ENCODE measurements around the gene LIG1. TPM values are rescaled to one million over a fixed set of nuclear protein-coding genes. Genes with fewer than 3 reads are reported as not detected.

Gene LIG1
- total and polyA plus RNA-seq, 2 of the 13 experiments (the other 11 are each of a cell fraction or from before 2014, with no cell fraction given): 20.1 to 64.4 TPM

DNA sequence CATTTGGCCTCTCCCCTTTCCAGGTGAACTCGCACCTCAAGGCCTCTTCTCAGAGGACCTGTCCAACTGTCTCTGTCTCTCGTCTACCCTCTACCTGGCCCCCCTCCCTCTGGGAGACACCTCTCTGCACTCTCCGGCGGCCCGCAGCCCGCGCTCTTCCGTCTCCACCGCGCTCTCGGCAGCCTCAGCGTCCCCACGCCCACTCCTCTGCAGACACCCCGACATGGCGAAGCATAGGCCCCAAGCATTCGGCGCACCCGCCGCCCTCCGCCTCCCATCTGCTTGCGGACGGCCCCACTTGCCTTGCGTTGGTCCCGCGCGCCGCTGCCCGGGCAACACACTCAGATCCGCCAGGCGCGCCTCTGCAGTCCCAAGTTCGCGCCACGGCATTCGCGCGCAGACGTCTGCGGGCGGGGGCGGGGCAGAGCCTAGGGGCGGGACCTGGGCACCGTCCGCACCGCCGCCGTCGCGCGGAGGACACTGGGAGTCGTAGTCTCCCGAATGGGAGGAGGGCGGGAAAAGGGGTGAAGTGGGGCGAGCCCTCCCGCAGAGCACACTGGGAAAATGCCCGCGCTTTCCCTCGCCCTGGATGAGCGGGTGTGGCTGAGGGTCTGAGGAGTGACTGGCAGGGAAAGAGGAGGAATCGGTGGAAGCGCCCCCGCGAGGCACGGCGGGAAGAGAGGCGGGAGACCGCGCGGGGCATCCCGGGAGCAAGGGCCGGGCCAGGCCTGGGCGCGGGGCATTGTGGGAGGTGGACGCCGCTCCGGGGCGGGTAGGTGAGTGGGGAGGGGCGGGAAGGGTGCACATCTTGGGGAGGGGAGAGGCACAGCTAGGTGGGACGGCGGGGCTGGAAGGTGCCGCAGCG, at the start of gene LIG1, which contains the start of gene ZSWIM9 (continued):
- TF ChIP-seq SOX13 (IDR thresholded peaks at IDR 0.05) (no peak), SOX13 (CRISPR knock-in tag; conservative IDR thresholded peaks at IDR 0.05 in 1 of 2, IDR thresholded peaks at IDR 0.05 in 1 of 2) (peak in 1 of 2 experiments; percentile 25; a peak in 1 of 4 replicates), HMGA1 (CRISPR knock-in tag; conservative IDR thresholded peaks at IDR 0.05) (no peak), LCORL (IDR thresholded peaks at IDR 0.05) (no peak), LCORL (CRISPR knock-in tag; IDR thresholded peaks at IDR 0.05) (peak; percentile 33; the same call in 1 of the 2 replicates), NFRKB (IDR thresholded peaks at IDR 0.05) (no peak), ATAD3A (CRISPR knock-in tag; IDR thresholded peaks at IDR 0.05) (no peak), ZNF660 (CRISPR knock-in tag; IDR thresholded peaks at IDR 0.05; ENCODE audit: borderline replicate concordance, low read depth) (no peak), ZNF441 (CRISPR knock-in tag; IDR thresholded peaks at IDR 0.05; ENCODE audit: borderline replicate concordance) (peak; percentile 98), KLF6 (CRISPR knock-in tag; IDR thresholded peaks at IDR 0.05) (no peak), ZNF816 (CRISPR knock-in tag; IDR thresholded peaks at IDR 0.05; ENCODE audit: borderline replicate concordance) (no peak), PBX2 (CRISPR knock-in tag; IDR thresholded peaks at IDR 0.05) (peak; percentile 69), ZNF800 (CRISPR knock-in tag; IDR thresholded peaks at IDR 0.05) (no peak), ZBTB7B (CRISPR knock-in tag; IDR thresholded peaks at IDR 0.05) (no peak)
- TF ChIP-seq, protein P1, sequence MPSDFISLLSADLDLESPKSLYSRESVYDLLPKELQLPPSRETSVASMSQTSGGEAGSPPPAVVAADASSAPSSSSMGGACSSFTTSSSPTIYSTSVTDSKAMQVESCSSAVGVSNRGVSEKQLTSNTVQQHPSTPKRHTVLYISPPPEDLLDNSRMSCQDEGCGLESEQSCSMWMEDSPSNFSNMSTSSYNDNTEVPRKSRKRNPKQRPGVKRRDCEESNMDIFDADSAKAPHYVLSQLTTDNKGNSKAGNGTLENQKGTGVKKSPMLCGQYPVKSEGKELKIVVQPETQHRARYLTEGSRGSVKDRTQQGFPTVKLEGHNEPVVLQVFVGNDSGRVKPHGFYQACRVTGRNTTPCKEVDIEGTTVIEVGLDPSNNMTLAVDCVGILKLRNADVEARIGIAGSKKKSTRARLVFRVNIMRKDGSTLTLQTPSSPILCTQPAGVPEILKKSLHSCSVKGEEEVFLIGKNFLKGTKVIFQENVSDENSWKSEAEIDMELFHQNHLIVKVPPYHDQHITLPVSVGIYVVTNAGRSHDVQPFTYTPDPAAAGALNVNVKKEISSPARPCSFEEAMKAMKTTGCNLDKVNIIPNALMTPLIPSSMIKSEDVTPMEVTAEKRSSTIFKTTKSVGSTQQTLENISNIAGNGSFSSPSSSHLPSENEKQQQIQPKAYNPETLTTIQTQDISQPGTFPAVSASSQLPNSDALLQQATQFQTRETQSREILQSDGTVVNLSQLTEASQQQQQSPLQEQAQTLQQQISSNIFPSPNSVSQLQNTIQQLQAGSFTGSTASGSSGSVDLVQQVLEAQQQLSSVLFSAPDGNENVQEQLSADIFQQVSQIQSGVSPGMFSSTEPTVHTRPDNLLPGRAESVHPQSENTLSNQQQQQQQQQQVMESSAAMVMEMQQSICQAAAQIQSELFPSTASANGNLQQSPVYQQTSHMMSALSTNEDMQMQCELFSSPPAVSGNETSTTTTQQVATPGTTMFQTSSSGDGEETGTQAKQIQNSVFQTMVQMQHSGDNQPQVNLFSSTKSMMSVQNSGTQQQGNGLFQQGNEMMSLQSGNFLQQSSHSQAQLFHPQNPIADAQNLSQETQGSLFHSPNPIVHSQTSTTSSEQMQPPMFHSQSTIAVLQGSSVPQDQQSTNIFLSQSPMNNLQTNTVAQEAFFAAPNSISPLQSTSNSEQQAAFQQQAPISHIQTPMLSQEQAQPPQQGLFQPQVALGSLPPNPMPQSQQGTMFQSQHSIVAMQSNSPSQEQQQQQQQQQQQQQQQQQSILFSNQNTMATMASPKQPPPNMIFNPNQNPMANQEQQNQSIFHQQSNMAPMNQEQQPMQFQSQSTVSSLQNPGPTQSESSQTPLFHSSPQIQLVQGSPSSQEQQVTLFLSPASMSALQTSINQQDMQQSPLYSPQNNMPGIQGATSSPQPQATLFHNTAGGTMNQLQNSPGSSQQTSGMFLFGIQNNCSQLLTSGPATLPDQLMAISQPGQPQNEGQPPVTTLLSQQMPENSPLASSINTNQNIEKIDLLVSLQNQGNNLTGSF (CRISPR knock-in tag; IDR thresholded peaks at IDR 0.05): peak; percentile 72; the same call in 1 of the 2 replicates
- TF ChIP-seq, protein P2, sequence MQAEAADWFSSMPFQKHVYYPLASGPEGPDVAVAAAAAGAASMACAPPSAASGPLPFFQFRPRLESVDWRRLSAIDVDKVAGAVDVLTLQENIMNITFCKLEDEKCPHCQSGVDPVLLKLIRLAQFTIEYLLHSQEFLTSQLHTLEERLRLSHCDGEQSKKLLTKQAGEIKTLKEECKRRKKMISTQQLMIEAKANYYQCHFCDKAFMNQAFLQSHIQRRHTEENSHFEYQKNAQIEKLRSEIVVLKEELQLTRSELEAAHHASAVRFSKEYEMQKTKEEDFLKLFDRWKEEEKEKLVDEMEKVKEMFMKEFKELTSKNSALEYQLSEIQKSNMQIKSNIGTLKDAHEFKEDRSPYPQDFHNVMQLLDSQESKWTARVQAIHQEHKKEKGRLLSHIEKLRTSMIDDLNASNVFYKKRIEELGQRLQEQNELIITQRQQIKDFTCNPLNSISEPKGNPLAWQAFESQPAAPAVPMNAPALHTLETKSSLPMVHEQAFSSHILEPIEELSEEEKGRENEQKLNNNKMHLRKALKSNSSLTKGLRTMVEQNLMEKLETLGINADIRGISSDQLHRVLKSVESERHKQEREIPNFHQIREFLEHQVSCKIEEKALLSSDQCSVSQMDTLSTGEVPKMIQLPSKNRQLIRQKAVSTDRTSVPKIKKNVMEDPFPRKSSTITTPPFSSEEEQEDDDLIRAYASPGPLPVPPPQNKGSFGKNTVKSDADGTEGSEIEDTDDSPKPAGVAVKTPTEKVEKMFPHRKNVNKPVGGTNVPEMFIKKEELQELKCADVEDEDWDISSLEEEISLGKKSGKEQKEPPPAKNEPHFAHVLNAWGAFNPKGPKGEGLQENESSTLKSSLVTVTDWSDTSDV (CRISPR knock-in tag; IDR thresholded peaks at IDR 0.05): peak; percentile 67; the same call in 1 of the 2 replicates
